NCI-H187 (cell line): ENCODE results near the gene SMNDC1.
"Not testable (repeated sequence)": the region's sequence is repeated elsewhere in the genome, so short reads cannot be mapped to it uniquely, and the experiment has no call there.

Experiments used
- DNase-seq, 2 experiments: peaks; one replicate each; lab custom pipeline; 2025; lab: John Stamatoyannopoulos, UW

SMNDC1 gene

GRCh38 chr10:110284262-110284661, 20.5 kb downstream of the SMNDC1 start:
- DNase-seq = no peak

GRCh38 chr10:110279407-110279986, 25.2 kb downstream of the SMNDC1 start:
- DNase-seq = no peak

- DNase-seq = no peak
Measured at GRCh38 chr10:110278562-110279406, 25.9 kb downstream of the SMNDC1 start.

GRCh38 chr10:110277591-110277990, 27.1 kb downstream of the SMNDC1 start:
- no peak for DNase-seq

- no peak for DNase-seq
Measured at GRCh38 chr10:110276603-110277002, 28.1 kb downstream of the SMNDC1 start.

GRCh38 chr10:110275128-110275729, 29.5 kb downstream of the SMNDC1 start:
- DNase-seq = no peak

- DNase-seq = no peak
Measured at GRCh38 chr10:110274647-110275046, 30.1 kb downstream of the SMNDC1 start.

- DNase-seq = no peak
Measured at GRCh38 chr10:110274072-110274627, 30.6 kb downstream of the SMNDC1 start.

- no peak for DNase-seq
Measured at GRCh38 chr10:110273474-110273873, 31.2 kb downstream of the SMNDC1 start.

GRCh38 chr10:110272995-110273394, 31.7 kb downstream of the SMNDC1 start:
- DNase-seq = not testable (repeated sequence)

GRCh38 chr10:110269374-110270318, 35.1 kb downstream of the SMNDC1 start:
- no peak for DNase-seq

GRCh38 chr10:110268971-110269370, 35.7 kb downstream of the SMNDC1 start:
- no peak for DNase-seq

- no peak for DNase-seq
Measured at GRCh38 chr10:110268442-110268841, 36.3 kb downstream of the SMNDC1 start.

- no peak for DNase-seq
Measured at GRCh38 chr10:110267276-110267675, 37.4 kb downstream of the SMNDC1 start.

- DNase-seq = no peak
Measured at GRCh38 chr10:110265573-110266193, 39.0 kb downstream of the SMNDC1 start.

GRCh38 chr10:110263164-110263563, 41.6 kb downstream of the SMNDC1 start:
- no peak for DNase-seq

GRCh38 chr10:110260746-110261477, 43.8 kb downstream of the SMNDC1 start:
- no peak for DNase-seq

- DNase-seq = no peak
Measured at GRCh38 chr10:110259317-110259716, 45.4 kb downstream of the SMNDC1 start.

- DNase-seq = no peak
Measured at GRCh38 chr10:110258542-110258941, 46.2 kb downstream of the SMNDC1 start.

- no peak for DNase-seq
Measured at GRCh38 chr10:110254467-110254866, 50.3 kb downstream of the SMNDC1 start.

- DNase-seq = no peak
Measured at GRCh38 chr10:110252151-110252550, 52.6 kb downstream of the SMNDC1 start.
